Measurements from ENCODE around the gene BTNL9.

Gene BTNL9

GRCh38 chr5:181036816-181037364, 3.2 kb upstream of the BTNL9 start:
- no peak for TF ChIP-seq CTCF (IDR thresholded peaks at IDR 0.05; ENCODE audit: extremely low read depth, insufficient read depth, missing control alignments)
- in situ Hi-C loops (cut with MboI; ENCODE audit: low pct_unique_long_range_greater_than_20kb, low sequenced_read_pairs, unreplicated experiment): no loop called here
- no peak for DNase-seq (ENCODE audit: low spot score)

- no peak for DNase-seq (ENCODE audit: low spot score)
- in situ Hi-C loops (cut with MboI; ENCODE audit: low pct_unique_long_range_greater_than_20kb, low sequenced_read_pairs, unreplicated experiment): no loop called here
- TF ChIP-seq CTCF (IDR thresholded peaks at IDR 0.05; ENCODE audit: extremely low read depth, insufficient read depth, missing control alignments): no peak
Measured at GRCh38 chr5:181037365-181037861, 2.7 kb upstream of the BTNL9 start.

GRCh38 chr5:181039471-181039870, 595 bp upstream of the BTNL9 start:
- in situ Hi-C loops (cut with MboI; ENCODE audit: low pct_unique_long_range_greater_than_20kb, low sequenced_read_pairs, unreplicated experiment): no loop called here
- TF ChIP-seq CTCF (IDR thresholded peaks at IDR 0.05; ENCODE audit: extremely low read depth, insufficient read depth, missing control alignments): no peak
- DNase-seq (ENCODE audit: low spot score): no peak

GRCh38 chr5:181040631-181040945, 522 bp downstream of the BTNL9 start:
- TF ChIP-seq CTCF (IDR thresholded peaks at IDR 0.05; ENCODE audit: extremely low read depth, insufficient read depth, missing control alignments): no peak
- DNase-seq (ENCODE audit: low spot score): no peak
- in situ Hi-C loops (cut with MboI; ENCODE audit: low pct_unique_long_range_greater_than_20kb, low sequenced_read_pairs, unreplicated experiment): no loop called here

- TF ChIP-seq CTCF (IDR thresholded peaks at IDR 0.05; ENCODE audit: extremely low read depth, insufficient read depth, missing control alignments): no peak
- in situ Hi-C loops (cut with MboI; ENCODE audit: low pct_unique_long_range_greater_than_20kb, low sequenced_read_pairs, unreplicated experiment): no loop called here
- no peak for DNase-seq (ENCODE audit: low spot score)
Measured at GRCh38 chr5:181041043-181041442, 977 bp downstream of the BTNL9 start.

- DNase-seq (ENCODE audit: low spot score): no peak
- in situ Hi-C loops (cut with MboI; ENCODE audit: low pct_unique_long_range_greater_than_20kb, low sequenced_read_pairs, unreplicated experiment): no loop called here
- TF ChIP-seq CTCF (IDR thresholded peaks at IDR 0.05; ENCODE audit: extremely low read depth, insufficient read depth, missing control alignments): no peak
Measured at GRCh38 chr5:181042036-181042713, 2.1 kb downstream of the BTNL9 start.

Measured in GM13977 (cell line).